GM23248 (cell line): ENCODE measurements around the gene MME. TPM values are rescaled to one million over a fixed set of nuclear protein-coding genes. Genes with fewer than 3 reads are reported as not detected.

ENCODE experiments used
- DNase-seq: peaks from one replicate; pipeline ENCODE4 v3.0.0-alpha.2; 2015
- H2AFZ ChIP-seq: fragments of 200-600 bp; sonication (generic); 2 replicates; pipeline ENCODE4 v1.6.1; 2016; ENCODE audit warnings: antibody characterized with exemption
- H3F3A ChIP-seq: fragments of 200-600 bp; sonication (generic); 2 replicates; pipeline ENCODE4 v1.6.1; 2016; ENCODE audit warnings: mild to moderate bottlenecking, antibody characterized with exemption, mixed run types; ENCODE audit not compliant: insufficient read depth
- H3K27ac ChIP-seq: fragments of 200-600 bp; sonication (generic); 2 replicates; pipeline ENCODE4 v1.5.1; 2016; ENCODE audit warnings: mild to moderate bottlenecking
- H3K27me3 ChIP-seq: fragments of 200-600 bp; sonication (generic); replicated peaks from 2 replicates; pipeline ENCODE4 v1.6.1; 2016; ENCODE audit warnings: mild to moderate bottlenecking; ENCODE audit not compliant: insufficient read depth
- H3K36me3 ChIP-seq: fragments of 200-600 bp; sonication (generic); 2 replicates; pipeline ENCODE4 v1.6.1; 2016; ENCODE audit warnings: low read depth, mild to moderate bottlenecking
- H3K4me1 ChIP-seq: fragments of 200-600 bp; sonication (generic); 2 replicates; pipeline ENCODE4 v1.6.1; 2016; ENCODE audit warnings: mild to moderate bottlenecking; ENCODE audit not compliant: insufficient read depth
- H3K4me2 ChIP-seq: fragments of 200-600 bp; sonication (generic); one replicate; pipeline ENCODE4 v1.6.1; 2016; ENCODE audit warnings: mild to moderate bottlenecking; ENCODE audit not compliant: unreplicated experiment
- H3K4me3 ChIP-seq: fragments of 200-600 bp; sonication (generic); 2 replicates; pipeline ENCODE4 v1.5.1; 2016; ENCODE audit warnings: mild to moderate bottlenecking
- H3K79me2 ChIP-seq: fragments of 200-600 bp; sonication (generic); 2 replicates; pipeline ENCODE4 v1.6.1; 2016; ENCODE audit warnings: mild to moderate bottlenecking; ENCODE audit not compliant: insufficient read depth
- H3K9ac ChIP-seq: fragments of 200-600 bp; sonication (generic); 2 replicates; pipeline ENCODE4 v1.6.1; 2016; ENCODE audit warnings: mild to moderate bottlenecking
- H3K9me2 ChIP-seq: fragments of 200-600 bp; sonication (generic); 2 replicates; pipeline ENCODE4 v1.6.1; 2016; ENCODE audit warnings: mixed run types, mild to moderate bottlenecking, moderate library complexity; ENCODE audit not compliant: insufficient read depth
- H3K9me3 ChIP-seq: fragments of 200-600 bp; sonication (generic); one replicate; pipeline ENCODE4 v1.6.1; 2017; ENCODE audit warnings: low read depth
- H4K20me1 ChIP-seq: fragments of 200-600 bp; sonication (generic); 2 replicates; pipeline ENCODE4 v1.6.0; 2016; ENCODE audit not compliant: insufficient read depth
- EZH2 ChIP-seq: fragments of 200-600 bp; sonication (generic); IDR thresholded peaks from 2 replicates; pipeline ENCODE4 v1.6.1; 2018; ENCODE audit warnings: antibody characterized with exemption, mild to moderate bottlenecking; ENCODE audit not compliant: insufficient read depth, poor library complexity, severe bottlenecking
- EZH2phosphoT487 ChIP-seq: fragments of 200-600 bp; sonication (generic); IDR thresholded peaks from 2 replicates; pipeline ENCODE4 v1.6.1; 2018; ENCODE audit warnings: antibody characterized with exemption, moderate library complexity, mild to moderate bottlenecking, low read depth; ENCODE audit not compliant: insufficient read depth
- WGBS, 2 experiments: methylation state at CpG; one replicate each; pipeline ENCODE4 v1.1.6; 2015 to 2017; ENCODE audit warnings: low lambda C conversion rate in 2 of 2, low coverage in 1 of 2; ENCODE audit errors: missing lambda C conversion rate in 2 of 2; 5-methylcytosine and 5-hydroxymethylcytosine counted together
- in situ Hi-C: fragments of 300-500 bp; cut with MboI; formaldehyde crosslinking; loops from 2 replicates; pipeline ENCODE4 v1.15.0; 2020
- polyA plus RNA-seq: library from polyadenylated mRNA; unstranded; fragments of >200 nt; fragmentation: Nextera tagmentation; extraction: Ambion mirVana; gene quantifications from 2 replicates; pipeline ENCODE4 v1.2.1, GENCODE V29; 2016
- total RNA-seq: library from RNA; depleted of rRNA; stranded (reverse); fragments of >200 nt; shearing (Covaris generic); gene quantifications from 2 replicates; pipeline ENCODE4 v1.2.3, GENCODE V29; 2014

MME gene
- total and polyA plus RNA-seq, 2 experiments from 2014 or later, result 88.5 to 204 TPM

DNA sequence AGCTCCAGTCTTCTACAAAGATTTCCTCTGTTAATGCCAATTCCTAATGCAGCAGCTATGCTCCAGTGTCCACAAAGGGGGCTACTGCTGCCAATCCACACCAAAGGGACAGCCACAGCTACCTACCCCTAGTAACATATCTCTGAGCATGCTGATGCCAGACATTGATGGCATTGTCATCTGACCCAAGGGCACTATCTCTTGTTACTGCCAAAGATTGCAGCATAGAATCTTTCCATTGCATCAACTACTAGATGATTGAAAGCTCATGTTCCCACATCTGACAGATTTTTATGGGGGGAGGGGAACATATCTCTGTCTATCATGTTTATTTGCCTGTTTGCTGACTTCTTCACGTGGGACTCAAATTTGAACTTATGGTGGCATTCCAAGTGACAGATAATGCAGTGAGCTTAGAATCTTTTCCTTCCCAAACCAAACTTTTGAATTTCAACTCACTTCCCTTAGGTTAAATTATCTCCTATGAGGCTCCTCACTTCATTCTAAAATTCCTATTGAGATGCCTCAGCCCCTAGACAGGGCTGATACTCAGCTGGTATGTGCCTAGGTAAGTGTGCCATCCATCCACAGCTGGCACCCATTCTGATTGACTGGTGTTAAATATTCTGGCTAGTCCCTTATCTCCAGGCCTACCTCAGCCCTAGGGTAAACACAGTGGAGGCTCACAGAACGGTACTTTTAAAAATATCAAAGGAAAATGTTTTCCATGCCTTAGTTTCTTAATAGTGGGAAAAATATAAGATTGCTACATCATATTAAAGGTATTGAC lies 113.0 kb downstream of the MME start:
- no peaks in the 10 kb centered on the region for H4K20me1 ChIP-seq
- no peak for TF ChIP-seq EZH2
- no peak for TF ChIP-seq EZH2phosphoT487

DNA sequence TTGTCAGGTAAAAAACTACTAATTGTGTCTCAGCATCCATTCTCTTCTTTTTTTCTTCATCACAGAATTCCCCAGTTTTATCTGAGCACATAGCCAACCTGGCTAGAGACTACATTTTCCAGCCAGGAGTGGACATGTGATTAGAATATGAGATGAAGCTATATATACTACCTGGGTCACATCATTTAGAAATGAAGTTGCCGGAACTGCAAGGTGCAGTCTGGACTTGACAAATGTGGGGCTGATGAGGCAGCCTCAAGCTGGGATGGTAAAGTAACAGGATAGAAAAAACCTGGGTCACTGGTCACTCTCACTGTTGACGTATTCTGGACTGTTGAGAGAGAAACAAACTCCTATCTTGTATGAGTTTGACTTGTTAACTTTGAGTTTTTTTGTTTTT lies 113.7 kb downstream of the MME start:
- Histone ChIP-seq H3K27ac (no peak overlapping the region), H3F3A (no peaks in the 10 kb centered on the region), H3K9me2 (0 out of 2 replicates have a peak, but pooled peaks cover 3% of the 10 kb centered on the region), H3K4me3 (no peak overlapping the region), H3K4me2 (no peak overlapping the region), H3K9ac (no peak overlapping the region), H2AFZ (no peak overlapping the region), H3K36me3 (no peaks in the 10 kb centered on the region), H3K27me3 (no peaks in the 10 kb centered on the region), H3K4me1 (no peaks in the 10 kb centered on the region), H4K20me1 (no peaks in the 10 kb centered on the region), H3K9me3 (no peaks in the 10 kb centered on the region), H3K79me2 (no peaks in the 10 kb centered on the region)
- 92 to 96% methylated on average over 2 of the region's 2 CpGs for WGBS, 2 experiments
- no peak for TF ChIP-seq EZH2
- no peak for TF ChIP-seq EZH2phosphoT487
- in situ Hi-C loops, result no loop called here
- no peak for DNase-seq

More for the DNA sequence above, 113.0 kb downstream of the MME start:
- in situ Hi-C loops, result no loop called here
- DNase-seq, result no peak
- H3K9me2 ChIP-seq, result 0 out of 2 replicates have a peak, but pooled peaks cover 3% of the 10 kb centered on the region
- no peak overlapping the region for H3K27ac ChIP-seq
- H3K79me2 ChIP-seq, result no peaks in the 10 kb centered on the region
- no peak overlapping the region for H3K9ac ChIP-seq
- no peaks in the 10 kb centered on the region for H3F3A ChIP-seq
- no peak overlapping the region for H3K4me2 ChIP-seq
- H3K4me3 ChIP-seq, result no peak overlapping the region
- H2AFZ ChIP-seq, result no peak overlapping the region
- no peaks in the 10 kb centered on the region for H3K9me3 ChIP-seq
- H3K4me1 ChIP-seq, result no peaks in the 10 kb centered on the region
- H3K27me3 ChIP-seq, result no peaks in the 10 kb centered on the region
- 86 to 88% methylated on average over 2 of the region's 2 CpGs for WGBS, 2 experiments
- no peaks in the 10 kb centered on the region for H3K36me3 ChIP-seq

DNA sequence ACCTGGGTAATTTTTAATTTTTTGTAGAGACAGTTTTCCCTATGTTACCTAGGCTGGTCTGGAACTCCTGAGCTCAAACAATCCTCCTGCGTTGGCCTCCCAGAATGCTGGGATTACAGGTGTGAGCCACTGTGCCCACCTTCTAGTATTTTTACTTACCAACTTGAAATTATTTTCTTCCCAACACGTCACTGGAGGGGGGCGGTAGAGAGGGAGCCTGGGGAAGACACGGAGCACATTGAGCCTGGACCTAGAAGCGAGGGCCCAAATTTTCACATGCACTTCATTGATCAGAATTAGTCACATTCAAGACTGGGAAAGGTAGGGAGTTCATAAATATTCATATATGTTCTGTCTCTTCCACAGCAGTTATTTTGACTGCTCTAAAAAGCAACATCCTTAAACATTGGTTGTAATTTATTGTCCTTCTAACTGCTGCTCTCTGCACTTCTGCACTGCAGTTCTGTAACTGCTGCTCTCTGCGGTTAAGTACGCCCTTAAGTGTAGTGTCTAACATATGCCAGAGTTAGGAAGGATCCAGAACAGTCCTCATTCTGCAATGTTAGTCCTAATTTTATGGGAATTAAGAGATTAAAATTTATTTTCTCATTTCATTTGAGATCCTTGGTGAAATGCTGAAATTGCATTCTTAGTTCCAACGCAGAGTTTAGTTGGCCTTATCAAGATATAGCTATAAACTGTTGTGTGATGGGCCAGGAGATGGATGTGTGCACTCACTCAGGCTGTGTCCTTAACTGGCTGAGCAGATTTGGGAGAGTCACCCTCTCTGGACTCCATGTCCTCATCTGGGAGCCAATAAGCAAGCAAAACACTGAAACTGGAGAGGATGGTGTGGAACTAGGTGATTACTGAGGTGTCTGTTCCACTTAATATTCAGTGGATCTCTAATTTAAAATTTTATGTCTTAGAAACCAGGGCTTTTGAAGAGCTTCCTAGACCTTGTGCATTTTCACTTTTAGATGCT lies 115.1 kb downstream of the MME start:
- Histone ChIP-seq H3K27ac (no peak overlapping the region), H3K4me3 (no peak overlapping the region), H3K9me2 (0 out of 2 replicates have a peak, but pooled peaks cover 3% of the 10 kb centered on the region), H3K4me2 (no peak overlapping the region), H4K20me1 (no peaks in the 10 kb centered on the region), H3K4me1 (no peaks in the 10 kb centered on the region), H3K79me2 (no peaks in the 10 kb centered on the region), H3F3A (no peaks in the 10 kb centered on the region), H2AFZ (no peak overlapping the region), H3K27me3 (no peaks in the 10 kb centered on the region), H3K36me3 (no peaks in the 10 kb centered on the region), H3K9ac (no peak overlapping the region), H3K9me3 (no peaks in the 10 kb centered on the region)
- no peak for TF ChIP-seq EZH2
- TF ChIP-seq EZH2phosphoT487, result no peak
- DNase-seq, result no peak
- WGBS, 2 experiments, result 94 to 98% methylated on average over 8 of the region's 8 CpGs
- in situ Hi-C loops, result no loop called here
